ENCODE results near the gene RCAN2. TPM values are rescaled to one million over a fixed set of nuclear protein-coding genes. Genes with fewer than 3 reads are reported as not detected.

Gene RCAN2
- polyA plus RNA-seq, 1 donor = 4.7 TPM

GRCh38 chr6:46293641-46294316 is 197.5 kb downstream of the RCAN2 start:
- H3K27me3 ChIP-seq (ENCODE audit: control insufficient read depth, insufficient read depth, low read length) = no peaks in the 10 kb centered on the region
- H3K27ac ChIP-seq (ENCODE audit: low read length) = no peak overlapping the region
- H3K36me3 ChIP-seq (ENCODE audit: control insufficient read depth, insufficient read depth, low read length) = no peaks in the 10 kb centered on the region
- DNase-seq = no peak
- H3K4me3 ChIP-seq (ENCODE audit: low read length) = no peak overlapping the region
- no CpG with 5 or more reads among the region's 5 CpGs for WGBS (ENCODE audit: insufficient coverage, low lambda C conversion rate)
- no peaks in the 10 kb centered on the region for H3K9me3 ChIP-seq (ENCODE audit: control insufficient read depth, low read depth, low read length)
- no peaks in the 10 kb centered on the region for H3K4me1 ChIP-seq (ENCODE audit: control insufficient read depth, insufficient read depth, low read length)

GRCh38 chr6:46291880-46292279 is 199.4 kb downstream of the RCAN2 start:
- H3K4me3 ChIP-seq (ENCODE audit: low read length) = no peak overlapping the region
- no peak overlapping the region for H3K27ac ChIP-seq (ENCODE audit: low read length)
- H3K4me1 ChIP-seq (ENCODE audit: control insufficient read depth, insufficient read depth, low read length) = no peaks in the 10 kb centered on the region
- no peaks in the 10 kb centered on the region for H3K27me3 ChIP-seq (ENCODE audit: control insufficient read depth, insufficient read depth, low read length)
- no peak for DNase-seq
- no peaks in the 10 kb centered on the region for H3K36me3 ChIP-seq (ENCODE audit: control insufficient read depth, insufficient read depth, low read length)
- WGBS (ENCODE audit: insufficient coverage, low lambda C conversion rate) = 100% methylated on average over 2 of the region's 2 CpGs
- no peaks in the 10 kb centered on the region for H3K9me3 ChIP-seq (ENCODE audit: control insufficient read depth, low read depth, low read length)

- Histone ChIP-seq H3K4me3 (ENCODE audit: low read length) (no peak overlapping the region), H3K4me1 (ENCODE audit: control insufficient read depth, insufficient read depth, low read length) (no peaks in the 10 kb centered on the region), H3K27ac (ENCODE audit: low read length) (no peak overlapping the region), H3K36me3 (ENCODE audit: control insufficient read depth, insufficient read depth, low read length) (no peaks in the 10 kb centered on the region), H3K9me3 (ENCODE audit: control insufficient read depth, low read depth, low read length) (no peaks in the 10 kb centered on the region), H3K27me3 (ENCODE audit: control insufficient read depth, insufficient read depth, low read length) (no peaks in the 10 kb centered on the region)
- DNase-seq = no peak
- no CpG with 5 or more reads among the region's 2 CpGs for WGBS (ENCODE audit: insufficient coverage, low lambda C conversion rate)
These were observed 200.0 kb downstream of the RCAN2 start for GRCh38 chr6:46291275-46291633.

GRCh38 chr6:46290421-46291274 is 200.6 kb downstream of the RCAN2 start:
- H3K4me3 ChIP-seq (ENCODE audit: low read length) = no peak overlapping the region

GRCh38 chr6:46289898-46290297 is 201.4 kb downstream of the RCAN2 start:
- Histone ChIP-seq H3K9me3 (ENCODE audit: control insufficient read depth, low read depth, low read length) (no peaks in the 10 kb centered on the region), H3K27me3 (ENCODE audit: control insufficient read depth, insufficient read depth, low read length) (no peaks in the 10 kb centered on the region), H3K36me3 (ENCODE audit: control insufficient read depth, insufficient read depth, low read length) (no peaks in the 10 kb centered on the region), H3K4me1 (ENCODE audit: control insufficient read depth, insufficient read depth, low read length) (no peaks in the 10 kb centered on the region), H3K4me3 (ENCODE audit: low read length) (no peak overlapping the region), H3K27ac (ENCODE audit: low read length) (no peak overlapping the region)
- no CpG with 5 or more reads among the region's 2 CpGs for WGBS (ENCODE audit: insufficient coverage, low lambda C conversion rate)
- no peak for DNase-seq

More at GRCh38 chr6:46290421-46291274, 200.6 kb downstream of the RCAN2 start:
- no peaks in the 10 kb centered on the region for H3K9me3 ChIP-seq (ENCODE audit: control insufficient read depth, low read depth, low read length)
- no peaks in the 10 kb centered on the region for H3K27me3 ChIP-seq (ENCODE audit: control insufficient read depth, insufficient read depth, low read length)
- no peak for DNase-seq
- H3K27ac ChIP-seq (ENCODE audit: low read length) = no peak overlapping the region
- no peaks in the 10 kb centered on the region for H3K4me1 ChIP-seq (ENCODE audit: control insufficient read depth, insufficient read depth, low read length)
- H3K36me3 ChIP-seq (ENCODE audit: control insufficient read depth, insufficient read depth, low read length) = no peaks in the 10 kb centered on the region
- 85% methylated on average over 4 of the region's 4 CpGs for WGBS (ENCODE audit: insufficient coverage, low lambda C conversion rate)

- Histone ChIP-seq H3K9me3 (ENCODE audit: control insufficient read depth, low read depth, low read length) (no peaks in the 10 kb centered on the region), H3K4me3 (ENCODE audit: low read length) (no peak overlapping the region), H3K36me3 (ENCODE audit: control insufficient read depth, insufficient read depth, low read length) (no peaks in the 10 kb centered on the region), H3K27me3 (ENCODE audit: control insufficient read depth, insufficient read depth, low read length) (no peaks in the 10 kb centered on the region), H3K4me1 (ENCODE audit: control insufficient read depth, insufficient read depth, low read length) (no peaks in the 10 kb centered on the region), H3K27ac (ENCODE audit: low read length) (no peak overlapping the region)
- no peak for DNase-seq
- WGBS (ENCODE audit: insufficient coverage, low lambda C conversion rate) = no CpG with 5 or more reads among the region's 3 CpGs
These were observed 202.4 kb downstream of the RCAN2 start for GRCh38 chr6:46288835-46289234.

GRCh38 chr6:46287681-46288080 is 203.6 kb downstream of the RCAN2 start:
- WGBS (ENCODE audit: insufficient coverage, low lambda C conversion rate) = no CpG with 5 or more reads among the region's 5 CpGs
- H3K4me3 ChIP-seq (ENCODE audit: low read length) = no peak overlapping the region
- H3K9me3 ChIP-seq (ENCODE audit: control insufficient read depth, low read depth, low read length) = no peaks in the 10 kb centered on the region
- no peaks in the 10 kb centered on the region for H3K4me1 ChIP-seq (ENCODE audit: control insufficient read depth, insufficient read depth, low read length)
- DNase-seq = no peak
- H3K36me3 ChIP-seq (ENCODE audit: control insufficient read depth, insufficient read depth, low read length) = no peaks in the 10 kb centered on the region
- H3K27ac ChIP-seq (ENCODE audit: low read length) = no peak overlapping the region
- H3K27me3 ChIP-seq (ENCODE audit: control insufficient read depth, insufficient read depth, low read length) = no peaks in the 10 kb centered on the region

- 83% methylated on average over 1 of the region's 2 CpGs for whole genome bisulfite sequencing (ENCODE audit: insufficient coverage, low lambda C conversion rate)
- Histone ChIP-seq H3K27ac (ENCODE audit: low read length) (no peak overlapping the region), H3K36me3 (ENCODE audit: control insufficient read depth, insufficient read depth, low read length) (no peaks in the 10 kb centered on the region), H3K4me1 (ENCODE audit: control insufficient read depth, insufficient read depth, low read length) (no peaks in the 10 kb centered on the region), H3K27me3 (ENCODE audit: control insufficient read depth, insufficient read depth, low read length) (no peaks in the 10 kb centered on the region), H3K9me3 (ENCODE audit: control insufficient read depth, low read depth, low read length) (no peaks in the 10 kb centered on the region), H3K4me3 (ENCODE audit: low read length) (no peak overlapping the region)
- no peak for DNase-seq
These were observed 204.2 kb downstream of the RCAN2 start for GRCh38 chr6:46287043-46287442.

- Histone ChIP-seq H3K4me1 (ENCODE audit: control insufficient read depth, insufficient read depth, low read length) (no peaks in the 10 kb centered on the region), H3K27me3 (ENCODE audit: control insufficient read depth, insufficient read depth, low read length) (no peaks in the 10 kb centered on the region), H3K27ac (ENCODE audit: low read length) (no peak overlapping the region), H3K36me3 (ENCODE audit: control insufficient read depth, insufficient read depth, low read length) (no peaks in the 10 kb centered on the region), H3K4me3 (ENCODE audit: low read length) (no peak overlapping the region), H3K9me3 (ENCODE audit: control insufficient read depth, low read depth, low read length) (no peaks in the 10 kb centered on the region)
- DNase-seq = no peak
- no CpG with 5 or more reads among the region's 2 CpGs for WGBS (ENCODE audit: insufficient coverage, low lambda C conversion rate)
These were observed 206.8 kb downstream of the RCAN2 start for GRCh38 chr6:46284475-46284874.

- no peak overlapping the region for H3K4me3 ChIP-seq (ENCODE audit: low read length)
- H3K27ac ChIP-seq (ENCODE audit: low read length) = no peak overlapping the region
- no CpG with 5 or more reads among the region's 2 CpGs for WGBS (ENCODE audit: insufficient coverage, low lambda C conversion rate)
- H3K27me3 ChIP-seq (ENCODE audit: control insufficient read depth, insufficient read depth, low read length) = no peaks in the 10 kb centered on the region
- DNase-seq = no peak
- H3K36me3 ChIP-seq (ENCODE audit: control insufficient read depth, insufficient read depth, low read length) = no peaks in the 10 kb centered on the region
- no peaks in the 10 kb centered on the region for H3K9me3 ChIP-seq (ENCODE audit: control insufficient read depth, low read depth, low read length)
- H3K4me1 ChIP-seq (ENCODE audit: control insufficient read depth, insufficient read depth, low read length) = no peaks in the 10 kb centered on the region
These were observed 210.1 kb downstream of the RCAN2 start for GRCh38 chr6:46281110-46281509.

- Histone ChIP-seq H3K27ac (ENCODE audit: low read length) (no peak overlapping the region), H3K4me3 (ENCODE audit: low read length) (no peak overlapping the region), H3K4me1 (ENCODE audit: control insufficient read depth, insufficient read depth, low read length) (no peaks in the 10 kb centered on the region), H3K27me3 (ENCODE audit: control insufficient read depth, insufficient read depth, low read length) (no peaks in the 10 kb centered on the region), H3K36me3 (ENCODE audit: control insufficient read depth, insufficient read depth, low read length) (no peaks in the 10 kb centered on the region), H3K9me3 (ENCODE audit: control insufficient read depth, low read depth, low read length) (no peaks in the 10 kb centered on the region)
- DNase-seq = no peak
These were observed 211.4 kb downstream of the RCAN2 start for GRCh38 chr6:46279874-46280273.

All from large intestine (tissue), 3 donors.